ENCODE measurements around the gene FAM174C. TPM values are rescaled to one million over a fixed set of nuclear protein-coding genes. Genes with fewer than 3 reads are reported as not detected.

FAM174C gene
- total RNA-seq, 2 donors from 2014 or later: 59.8 to 69.1 TPM

- Mint-ChIP-seq H3K27me3 (ENCODE audit: low read depth) (no peaks in the 10 kb centered on the region), H3K36me3 (ENCODE audit: insufficient read depth in 2 of 2) (peaks cover 9 to 15% of the 10 kb centered on the region in 2 donors), H3K4me1 (ENCODE audit: low read depth) (peaks cover 13% of the 10 kb centered on the region), H3K9me3 (no peaks in the 10 kb centered on the region), H3K27ac (peak overlapping the region; percentile 94), H3K4me3 (peak overlapping the region; percentile 80 to 82)
- DNase-seq (no peak), ATAC-seq (replicated peaks in 1 of 2) (no peak)
These were observed 25.3 kb upstream of the FAM174C start for GRCh38 chr19:1249990-1250436.

- ATAC-seq (replicated peaks in 1 of 2): no peak
- Mint-ChIP-seq H3K27me3 (ENCODE audit: low read depth) (no peaks in the 10 kb centered on the region), H3K4me3 (peak overlapping the region; percentile 86 to 91), H3K27ac (no peak overlapping the region), H3K9me3 (no peaks in the 10 kb centered on the region), H3K4me1 (ENCODE audit: low read depth) (peaks cover 16% of the 10 kb centered on the region), H3K36me3 (ENCODE audit: insufficient read depth in 2 of 2) (peaks cover 9 to 18% of the 10 kb centered on the region in 2 donors)
- DNase-seq: peak; percentile 49 to 53
These were observed 24.7 kb upstream of the FAM174C start for GRCh38 chr19:1250437-1251260.

- DNase-seq: peak; percentile 69 to 72
- ATAC-seq (replicated peaks in 1 of 2): no peak
- Mint-ChIP-seq H3K9me3 (no peaks in the 10 kb centered on the region), H3K4me1 (ENCODE audit: low read depth) (peaks cover 16% of the 10 kb centered on the region), H3K4me3 (peak overlapping the region; percentile 86 to 91), H3K27ac (peak overlapping the region; percentile 66), H3K27me3 (ENCODE audit: low read depth) (no peaks in the 10 kb centered on the region), H3K36me3 (ENCODE audit: insufficient read depth in 2 of 2) (peaks cover 9 to 22% of the 10 kb centered on the region in 2 donors)
These were observed 23.8 kb upstream of the FAM174C start for GRCh38 chr19:1251330-1252220.

- no peaks in the 10 kb centered on the region for H3K9me3 Mint-ChIP-seq
- no peaks in the 10 kb centered on the region for H3K27me3 Mint-ChIP-seq (ENCODE audit: low read depth)
- H3K36me3 Mint-ChIP-seq (ENCODE audit: insufficient read depth in 2 of 2): peaks cover 9 to 22% of the 10 kb centered on the region in 2 donors
- DNase-seq: peak; percentile 71 to 83
- peak; percentile 3 to 23 for ATAC-seq (replicated peaks in 1 of 2)
- H3K4me3 Mint-ChIP-seq: peak overlapping the region; percentile 86 to 91
- H3K27ac Mint-ChIP-seq: peak overlapping the region; percentile 88
- H3K4me1 Mint-ChIP-seq (ENCODE audit: low read depth): peaks cover 17% of the 10 kb centered on the region
These were observed 23.0 kb upstream of the FAM174C start for GRCh38 chr19:1252221-1252820.

- Mint-ChIP-seq H3K27me3 (ENCODE audit: low read depth) (no peaks in the 10 kb centered on the region), H3K27ac (peak overlapping the region; percentile 92), H3K4me3 (peak overlapping the region; percentile 86 to 91), H3K36me3 (ENCODE audit: insufficient read depth in 2 of 2) (peaks cover 9 to 26% of the 10 kb centered on the region in 2 donors), H3K4me1 (ENCODE audit: low read depth) (peaks cover 24% of the 10 kb centered on the region), H3K9me3 (no peaks in the 10 kb centered on the region)
- DNase-seq: peak; percentile 73 to 82
- peak; percentile 32 to 35 for ATAC-seq (replicated peaks in 1 of 2)
These were observed 22.4 kb upstream of the FAM174C start for GRCh38 chr19:1252821-1253513.

GRCh38 chr19:1253514-1254080, 21.7 kb upstream of the FAM174C start:
- Mint-ChIP-seq H3K27me3 (ENCODE audit: low read depth) (no peaks in the 10 kb centered on the region), H3K9me3 (no peaks in the 10 kb centered on the region), H3K4me1 (ENCODE audit: low read depth) (peaks cover 28% of the 10 kb centered on the region), H3K4me3 (peak overlapping the region; percentile 81 to 91), H3K36me3 (ENCODE audit: insufficient read depth in 2 of 2) (peaks cover 9 to 26% of the 10 kb centered on the region in 2 donors), H3K27ac (peak overlapping the region; percentile 92)
- DNase-seq (no peak), ATAC-seq (replicated peaks in 1 of 2) (no peak)

- Mint-ChIP-seq H3K27me3 (ENCODE audit: low read depth) (no peaks in the 10 kb centered on the region), H3K4me1 (ENCODE audit: low read depth) (peaks cover 33% of the 10 kb centered on the region), H3K4me3 (no peak overlapping the region), H3K27ac (no peak overlapping the region), H3K36me3 (ENCODE audit: insufficient read depth in 2 of 2) (peaks cover 9 to 26% of the 10 kb centered on the region in 2 donors), H3K9me3 (no peaks in the 10 kb centered on the region)
- DNase-seq (no peak), ATAC-seq (replicated peaks in 1 of 2) (no peak)
These were observed 21.2 kb upstream of the FAM174C start for GRCh38 chr19:1254081-1254527.

GRCh38 chr19:1254530-1255185, 20.7 kb upstream of the FAM174C start:
- no peak overlapping the region for H3K27ac Mint-ChIP-seq
- peak overlapping the region; percentile 20 to 27 for H3K4me3 Mint-ChIP-seq
- peaks cover 37% of the 10 kb centered on the region for H3K4me1 Mint-ChIP-seq (ENCODE audit: low read depth)
- DNase-seq: no peak
- H3K27me3 Mint-ChIP-seq (ENCODE audit: low read depth): no peaks in the 10 kb centered on the region
- H3K36me3 Mint-ChIP-seq (ENCODE audit: insufficient read depth in 2 of 2): peaks cover 9 to 26% of the 10 kb centered on the region in 2 donors
- no peak for ATAC-seq (replicated peaks in 1 of 2)
- no peaks in the 10 kb centered on the region for H3K9me3 Mint-ChIP-seq

GRCh38 chr19:1255186-1256161, 19.9 kb upstream of the FAM174C start:
- H3K27ac Mint-ChIP-seq: no peak overlapping the region
- H3K9me3 Mint-ChIP-seq: no peaks in the 10 kb centered on the region
- H3K27me3 Mint-ChIP-seq (ENCODE audit: low read depth): no peaks in the 10 kb centered on the region
- H3K36me3 Mint-ChIP-seq (ENCODE audit: insufficient read depth in 2 of 2): peaks cover 8 to 25% of the 10 kb centered on the region in 2 donors
- peaks cover 41% of the 10 kb centered on the region for H3K4me1 Mint-ChIP-seq (ENCODE audit: low read depth)
- no peak for DNase-seq
- peak overlapping the region in 1 of 2 donors; percentile 27 for H3K4me3 Mint-ChIP-seq
- no peak for ATAC-seq (replicated peaks in 1 of 2)

- peaks cover 48% of the 10 kb centered on the region for H3K4me1 Mint-ChIP-seq (ENCODE audit: low read depth)
- no peak for DNase-seq
- peak overlapping the region; percentile 93 to 95 for H3K4me3 Mint-ChIP-seq
These were observed 18.5 kb upstream of the FAM174C start for GRCh38 chr19:1256646-1257474.

More at GRCh38 chr19:1256646-1257474, 18.5 kb upstream of the FAM174C start:
- ATAC-seq (replicated peaks in 1 of 2): no peak
- Mint-ChIP-seq H3K9me3 (no peaks in the 10 kb centered on the region), H3K27ac (peak overlapping the region; percentile 83), H3K36me3 (ENCODE audit: insufficient read depth in 2 of 2) (peaks cover 3 to 19% of the 10 kb centered on the region in 2 donors), H3K27me3 (ENCODE audit: low read depth) (no peaks in the 10 kb centered on the region)
